ENCODE measurements around the gene SINHCAF. TPM values are rescaled to one million over a fixed set of nuclear protein-coding genes. Genes with fewer than 3 reads are reported as not detected.

The SINHCAF gene
- total and polyA plus RNA-seq, 2 experiments from 2014 or later: 66.2 to 122 TPM

DNA sequence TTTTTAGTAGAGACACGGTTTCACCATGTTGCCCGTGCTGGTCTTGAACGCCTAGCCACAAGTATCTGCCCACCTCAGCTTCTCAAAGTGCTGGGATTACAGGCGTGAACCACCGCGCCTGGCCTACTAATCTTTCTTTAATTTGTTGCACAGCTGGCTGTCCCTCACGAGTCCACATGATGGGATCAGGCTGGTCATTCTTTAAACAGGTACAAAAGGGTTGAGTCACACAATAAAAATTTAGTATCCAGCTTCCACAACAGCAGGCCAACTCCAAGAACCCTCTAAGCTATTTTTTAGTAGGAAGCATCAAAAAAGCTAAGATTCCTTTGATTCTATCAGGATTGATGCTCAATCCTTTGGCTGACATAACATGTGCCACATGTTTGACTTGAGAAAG lies 17.8 kb downstream of the SINHCAF start:
- Histone ChIP-seq H3K4me1 (ENCODE audit: insufficient read depth) (peaks cover 4% of the 10 kb centered on the region), H4K20me1 (ENCODE audit: insufficient read depth, poor library complexity, severe bottlenecking) (peaks cover 9% of the 10 kb centered on the region), H3K4me2 (no peak overlapping the region), H3K9me2 (replicated peaks; ENCODE audit: insufficient read depth) (no peaks in the 10 kb centered on the region), H2AFZ (no peak overlapping the region), H3K27ac (no peak overlapping the region), H3K4me3 (no peak overlapping the region), H3K79me2 (peaks cover 100% of the 10 kb centered on the region), H3K27me3 (no peaks in the 10 kb centered on the region), H3K36me3 (replicated peaks; ENCODE audit: insufficient read depth, low read depth) (no peaks in the 10 kb centered on the region), H3K9me3 (ENCODE audit: low read depth) (no peaks in the 10 kb centered on the region)
- no peak for DNase-seq (ENCODE audit: low spot score)
- TF ChIP-seq, protein P1, sequence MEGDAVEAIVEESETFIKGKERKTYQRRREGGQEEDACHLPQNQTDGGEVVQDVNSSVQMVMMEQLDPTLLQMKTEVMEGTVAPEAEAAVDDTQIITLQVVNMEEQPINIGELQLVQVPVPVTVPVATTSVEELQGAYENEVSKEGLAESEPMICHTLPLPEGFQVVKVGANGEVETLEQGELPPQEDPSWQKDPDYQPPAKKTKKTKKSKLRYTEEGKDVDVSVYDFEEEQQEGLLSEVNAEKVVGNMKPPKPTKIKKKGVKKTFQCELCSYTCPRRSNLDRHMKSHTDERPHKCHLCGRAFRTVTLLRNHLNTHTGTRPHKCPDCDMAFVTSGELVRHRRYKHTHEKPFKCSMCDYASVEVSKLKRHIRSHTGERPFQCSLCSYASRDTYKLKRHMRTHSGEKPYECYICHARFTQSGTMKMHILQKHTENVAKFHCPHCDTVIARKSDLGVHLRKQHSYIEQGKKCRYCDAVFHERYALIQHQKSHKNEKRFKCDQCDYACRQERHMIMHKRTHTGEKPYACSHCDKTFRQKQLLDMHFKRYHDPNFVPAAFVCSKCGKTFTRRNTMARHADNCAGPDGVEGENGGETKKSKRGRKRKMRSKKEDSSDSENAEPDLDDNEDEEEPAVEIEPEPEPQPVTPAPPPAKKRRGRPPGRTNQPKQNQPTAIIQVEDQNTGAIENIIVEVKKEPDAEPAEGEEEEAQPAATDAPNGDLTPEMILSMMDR (IDR thresholded peaks at IDR 0.05; ENCODE audit: poor library complexity): no peak
- no peak for TF ChIP-seq EZH2phosphoT487 (IDR thresholded peaks at IDR 0.05; ENCODE audit: low read depth, severe bottlenecking, unreplicated experiment)
- no peak for TF ChIP-seq EZH2 (IDR thresholded peaks at IDR 0.05; ENCODE audit: borderline replicate concordance)
- 86% methylated on average over 7 of the region's 7 CpGs for WGBS (ENCODE audit: low lambda C conversion rate, missing lambda C conversion rate)

DNA sequence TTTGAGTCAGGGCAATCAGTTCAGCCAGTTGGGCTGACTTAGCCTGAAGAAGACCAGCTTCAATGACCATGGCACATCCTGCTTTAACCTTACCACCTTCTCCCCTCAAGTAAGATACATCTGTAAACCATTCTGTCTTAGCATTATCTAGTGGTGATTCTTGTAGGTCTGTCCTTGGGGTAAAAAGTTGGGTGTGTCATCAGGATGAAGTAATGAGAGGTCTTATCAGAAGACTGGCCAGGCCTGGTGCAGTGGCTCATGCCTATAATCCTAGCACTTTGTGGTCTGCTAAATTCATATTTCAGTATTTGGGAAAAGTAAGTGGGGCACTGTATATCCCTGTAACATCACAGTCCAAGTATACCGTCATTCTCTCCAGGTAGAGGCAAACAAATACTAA lies 19.1 kb downstream of the SINHCAF start:
- TF ChIP-seq EZH2phosphoT487 (IDR thresholded peaks at IDR 0.05; ENCODE audit: low read depth, severe bottlenecking, unreplicated experiment): no peak
- TF ChIP-seq, protein P1 (IDR thresholded peaks at IDR 0.05; ENCODE audit: poor library complexity): no peak
- no peak for TF ChIP-seq EZH2 (IDR thresholded peaks at IDR 0.05; ENCODE audit: borderline replicate concordance)
- no peaks in the 10 kb centered on the region for H3K9me2 ChIP-seq (replicated peaks; ENCODE audit: insufficient read depth)
- DNase-seq (ENCODE audit: low spot score): no peak
- no peaks in the 10 kb centered on the region for H3K27me3 ChIP-seq
- H3K4me1 ChIP-seq (ENCODE audit: insufficient read depth): peaks cover 4% of the 10 kb centered on the region
- WGBS (ENCODE audit: low lambda C conversion rate, missing lambda C conversion rate): 100% methylated on average over 1 of the region's 1 CpG
- no peak overlapping the region for H3K4me2 ChIP-seq
- H3K36me3 ChIP-seq (replicated peaks; ENCODE audit: insufficient read depth, low read depth): no peaks in the 10 kb centered on the region
- peaks cover 9% of the 10 kb centered on the region for H4K20me1 ChIP-seq (ENCODE audit: insufficient read depth, poor library complexity, severe bottlenecking)
- no peaks in the 10 kb centered on the region for H3K9me3 ChIP-seq (ENCODE audit: low read depth)
- H3K4me3 ChIP-seq: no peak overlapping the region
- peaks cover 100% of the 10 kb centered on the region for H3K79me2 ChIP-seq
- no peak overlapping the region for H2AFZ ChIP-seq
- H3K27ac ChIP-seq: no peak overlapping the region

DNA sequence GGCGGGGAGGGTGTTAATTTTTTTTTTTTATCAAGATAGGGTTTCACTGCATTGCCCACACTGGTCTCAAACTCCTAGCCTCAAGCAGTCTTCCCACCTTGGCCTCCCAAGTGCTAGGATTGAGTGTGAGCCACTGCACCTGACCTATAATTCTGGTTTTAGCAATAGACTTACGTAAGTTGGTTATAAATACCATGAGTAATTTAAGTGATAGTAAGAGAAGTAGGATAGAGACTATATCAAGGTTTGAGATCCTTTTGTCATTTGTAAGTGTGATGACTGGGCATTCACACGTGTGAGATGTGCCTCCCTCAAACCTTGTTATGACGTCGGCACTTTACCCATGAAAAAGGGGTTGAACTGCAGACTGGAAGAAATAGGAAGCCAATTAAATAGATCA lies 22.5 kb downstream of the SINHCAF start:
- no peak overlapping the region for H3K27ac ChIP-seq
- peaks cover 4% of the 10 kb centered on the region for H3K4me1 ChIP-seq (ENCODE audit: insufficient read depth)
- H3K4me3 ChIP-seq: no peak overlapping the region
- WGBS (ENCODE audit: low lambda C conversion rate, missing lambda C conversion rate): 95% methylated on average over 5 of the region's 5 CpGs
- H3K36me3 ChIP-seq (replicated peaks; ENCODE audit: insufficient read depth, low read depth): no peaks in the 10 kb centered on the region
- DNase-seq (ENCODE audit: low spot score): no peak
- no peak overlapping the region for H3K4me2 ChIP-seq
- peaks cover 100% of the 10 kb centered on the region for H3K79me2 ChIP-seq
- H3K27me3 ChIP-seq: no peaks in the 10 kb centered on the region
- H3K9me3 ChIP-seq (ENCODE audit: low read depth): no peaks in the 10 kb centered on the region
- H4K20me1 ChIP-seq (ENCODE audit: insufficient read depth, poor library complexity, severe bottlenecking): peaks cover 7% of the 10 kb centered on the region
- H3K9me2 ChIP-seq (replicated peaks; ENCODE audit: insufficient read depth): no peaks in the 10 kb centered on the region
- no peak overlapping the region for H2AFZ ChIP-seq
- no peak for TF ChIP-seq EZH2 (IDR thresholded peaks at IDR 0.05; ENCODE audit: borderline replicate concordance)
- no peak for TF ChIP-seq EZH2phosphoT487 (IDR thresholded peaks at IDR 0.05; ENCODE audit: low read depth, severe bottlenecking, unreplicated experiment)
- TF ChIP-seq, protein P1 (IDR thresholded peaks at IDR 0.05; ENCODE audit: poor library complexity): no peak

DNA sequence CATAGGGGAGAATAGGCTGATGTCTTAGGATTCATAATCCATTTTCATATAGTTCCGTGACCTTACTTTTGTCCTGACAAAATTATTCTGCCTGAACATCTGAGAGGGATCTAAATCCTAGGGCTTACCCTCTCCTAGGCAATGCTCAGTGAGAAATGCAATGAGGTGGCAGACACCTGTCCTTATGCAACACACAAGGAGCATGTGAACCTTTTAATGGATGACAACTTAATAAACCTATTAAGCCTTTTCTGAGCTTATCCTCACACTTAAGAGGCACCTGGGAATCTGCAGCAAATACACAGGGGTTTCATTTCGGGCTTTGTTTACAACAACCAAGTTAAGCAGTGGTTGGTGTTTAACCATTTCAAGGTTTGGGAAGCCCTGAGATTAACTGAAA lies 24.6 kb downstream of the SINHCAF start:
- TF ChIP-seq EZH2phosphoT487 (IDR thresholded peaks at IDR 0.05; ENCODE audit: low read depth, severe bottlenecking, unreplicated experiment) (no peak), EZH2 (IDR thresholded peaks at IDR 0.05; ENCODE audit: borderline replicate concordance) (no peak)
- TF ChIP-seq, protein P1 (IDR thresholded peaks at IDR 0.05; ENCODE audit: poor library complexity): no peak

More for the DNA sequence above, 24.6 kb downstream of the SINHCAF start:
- Histone ChIP-seq H4K20me1 (ENCODE audit: insufficient read depth, poor library complexity, severe bottlenecking) (peaks cover 4% of the 10 kb centered on the region), H3K36me3 (replicated peaks; ENCODE audit: insufficient read depth, low read depth) (no peaks in the 10 kb centered on the region), H3K4me3 (no peak overlapping the region), H3K27me3 (no peaks in the 10 kb centered on the region), H3K4me1 (ENCODE audit: insufficient read depth) (peaks cover 4% of the 10 kb centered on the region), H3K79me2 (peaks cover 98% of the 10 kb centered on the region), H3K27ac (no peak overlapping the region), H3K9me3 (ENCODE audit: low read depth) (no peaks in the 10 kb centered on the region), H3K9me2 (replicated peaks; ENCODE audit: insufficient read depth) (no peaks in the 10 kb centered on the region), H3K4me2 (no peak overlapping the region), H2AFZ (no peak overlapping the region)
- WGBS (ENCODE audit: low lambda C conversion rate, missing lambda C conversion rate): 90% methylated on average over 2 of the region's 2 CpGs
- no peak for DNase-seq (ENCODE audit: low spot score)
